Measurements from ENCODE around the gene DCC.

- no peak for TF ChIP-seq EZH2phosphoT487 (IDR thresholded peaks at IDR 0.05; ENCODE audit: insufficient read depth, low read depth)
- no peak for TF ChIP-seq EZH2 (IDR thresholded peaks at IDR 0.05; ENCODE audit: insufficient read depth, poor library complexity, severe bottlenecking)
Measured at GRCh38 chr18:53165770-53166169, 825.8 kb downstream of the DCC start.
